ENCODE results near the gene KCNAB2.
"Not testable (repeated sequence)": the region's sequence is repeated elsewhere in the genome, so short reads cannot be mapped to it uniquely, and the experiment has no call there.

Gene KCNAB2

DNA sequence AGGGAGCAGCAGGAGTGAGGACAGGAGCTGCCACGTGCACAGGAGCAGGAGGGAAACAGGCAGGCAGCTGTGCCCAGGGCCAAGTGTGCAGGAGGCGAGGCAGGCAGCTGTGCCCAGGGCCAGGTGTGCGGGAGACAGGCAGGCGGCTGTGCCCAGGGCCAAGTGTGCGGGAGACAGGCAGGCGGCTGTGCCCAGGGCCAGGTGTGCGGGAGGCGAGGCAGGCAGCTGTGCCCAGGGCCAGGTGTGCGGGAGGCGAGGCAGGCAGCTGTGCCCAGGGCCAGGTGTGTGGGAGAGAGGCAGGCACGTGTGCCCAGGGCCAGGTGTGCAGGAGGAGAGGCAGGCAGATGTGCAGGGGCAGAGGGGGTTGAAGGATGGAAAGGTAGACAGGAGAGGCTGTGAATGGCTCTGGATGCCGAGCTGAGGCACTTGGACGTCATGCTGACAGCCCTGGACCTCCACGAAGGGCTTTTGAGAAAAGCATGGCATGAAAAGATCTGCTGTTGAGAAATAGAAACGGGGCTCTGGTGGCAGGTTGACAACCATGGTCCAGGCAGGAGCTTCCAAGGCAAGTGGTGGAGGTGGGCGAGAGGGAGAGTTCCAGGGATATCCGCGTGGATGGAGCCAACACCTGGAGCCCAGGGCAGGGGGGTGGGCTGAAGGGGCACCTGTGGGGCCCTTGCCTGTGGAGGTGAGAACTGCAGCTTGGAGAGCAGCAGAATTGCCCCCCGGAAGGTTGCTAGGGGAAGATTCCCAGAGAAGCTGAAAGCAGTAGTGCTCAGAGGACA, 34.3 kb upstream of the KCNAB2 start:
- DNase-seq: no peak

DNA sequence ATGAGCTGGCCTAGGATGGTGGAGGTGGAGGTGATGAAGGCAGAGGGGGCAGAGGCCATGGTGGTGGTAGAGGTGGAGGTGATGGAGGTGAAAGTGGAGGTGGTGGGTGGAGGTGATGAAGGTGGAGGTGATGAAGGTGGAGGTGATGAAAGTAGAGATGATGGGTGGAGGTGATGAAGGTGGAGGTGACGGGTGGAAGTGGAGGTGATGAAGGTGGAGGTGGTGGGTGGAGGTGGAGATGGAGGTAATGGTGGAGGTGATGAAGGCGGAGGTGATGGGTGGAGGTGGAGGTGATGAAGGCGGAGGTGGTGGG, 33.8 kb upstream of the KCNAB2 start:
- DNase-seq: no peak

DNA sequence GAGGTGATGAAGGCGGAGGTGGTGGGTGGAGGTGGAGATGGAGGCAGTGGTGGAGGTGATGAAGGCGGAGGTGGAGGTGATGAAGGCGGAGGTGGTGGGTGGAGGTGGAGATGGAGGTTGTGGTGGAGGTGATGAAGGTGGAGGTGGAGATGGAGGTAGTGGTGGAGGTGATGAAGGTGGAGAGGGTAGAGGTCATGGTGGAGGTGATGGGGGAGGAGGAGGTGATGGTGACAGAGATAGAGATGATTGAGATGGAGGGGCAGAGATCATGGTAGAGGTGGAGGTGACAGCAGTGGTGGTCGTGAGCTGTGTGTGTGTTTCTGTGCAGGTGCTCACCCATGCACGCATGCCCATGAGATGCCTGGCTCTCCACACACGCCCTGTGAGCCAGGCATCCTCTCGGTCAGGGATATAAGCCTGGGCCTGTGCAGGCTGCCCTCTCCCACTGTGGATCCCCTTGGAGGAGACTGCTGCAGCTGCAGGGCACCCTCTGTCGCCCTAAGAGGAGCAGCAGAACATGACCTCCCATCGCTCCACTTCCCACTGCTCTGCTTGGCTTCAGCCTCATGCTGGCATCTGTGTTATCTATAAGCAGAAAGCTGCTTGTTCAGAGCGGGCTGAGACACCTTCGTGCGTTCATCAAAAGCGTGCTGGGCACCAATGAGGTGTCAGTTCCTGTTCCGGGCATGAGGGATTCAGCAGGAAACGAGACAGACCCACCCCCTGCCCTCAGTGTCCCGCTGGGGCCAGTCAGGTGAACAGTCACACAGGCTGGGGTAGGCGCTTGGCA, 33.0 kb upstream of the KCNAB2 start:
- DNase-seq: no peak

DNA sequence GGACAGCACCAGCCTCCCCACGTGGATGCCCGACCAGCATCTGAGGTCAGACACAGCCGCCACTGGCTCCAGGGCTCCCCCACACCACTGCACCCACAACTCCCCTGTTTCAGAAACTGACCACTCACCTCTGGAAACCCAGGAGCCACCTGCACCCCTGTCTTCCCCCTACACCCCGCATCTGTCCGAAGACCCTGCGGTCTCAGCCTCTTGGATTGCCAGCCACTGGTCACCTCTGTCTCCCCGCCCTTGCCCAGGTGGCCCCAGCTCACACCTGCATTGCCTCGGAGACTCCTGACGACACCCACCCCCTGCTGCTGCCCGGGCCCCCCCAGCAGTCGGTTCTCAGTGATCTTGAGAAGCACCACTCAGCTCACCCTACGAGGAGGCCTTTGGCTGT, 32.2 kb upstream of the KCNAB2 start:
- no peak for DNase-seq

DNA sequence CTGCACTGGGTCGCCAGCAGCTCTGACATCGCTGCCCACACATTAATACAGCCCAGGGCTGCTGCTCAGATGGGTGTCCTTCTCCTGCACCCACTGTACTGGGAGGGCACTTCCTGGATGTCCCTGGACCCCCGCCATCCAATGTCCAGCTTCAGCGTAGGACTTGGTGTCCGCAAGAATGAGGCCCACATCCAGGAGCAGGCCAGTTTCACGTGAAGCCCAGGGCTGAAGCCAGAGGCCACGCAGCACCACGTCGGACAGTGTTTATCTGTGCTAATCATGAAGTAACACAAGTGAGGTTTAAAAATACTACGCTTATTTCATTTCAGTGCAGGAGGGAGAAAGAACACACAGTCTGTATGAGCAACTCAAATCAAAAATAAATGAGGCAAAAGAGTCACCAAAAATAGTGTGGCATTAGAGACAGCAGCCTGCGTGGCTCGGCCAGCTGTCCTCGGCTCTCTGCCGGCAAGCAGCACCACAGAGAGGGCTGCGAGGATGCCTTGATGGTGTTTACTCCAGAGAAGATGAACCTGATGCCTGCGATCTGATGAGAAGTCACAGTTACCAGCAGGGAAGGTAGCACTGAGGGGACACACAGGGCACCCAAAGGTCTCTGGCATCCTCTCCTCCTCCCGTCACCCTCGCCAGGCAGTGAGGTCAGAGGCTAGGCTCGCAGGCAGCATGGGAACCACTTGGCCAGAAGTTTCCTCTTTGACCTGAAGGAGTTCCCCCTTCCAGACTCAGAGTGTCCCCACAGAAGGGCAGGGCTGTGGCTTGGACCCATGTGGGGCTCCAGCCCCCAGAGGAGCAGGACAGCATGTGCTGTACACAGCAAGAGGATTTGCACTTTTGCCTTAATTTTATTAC, 31.3 kb upstream of the KCNAB2 start:
- DNase-seq: peak; percentile 14

DNA sequence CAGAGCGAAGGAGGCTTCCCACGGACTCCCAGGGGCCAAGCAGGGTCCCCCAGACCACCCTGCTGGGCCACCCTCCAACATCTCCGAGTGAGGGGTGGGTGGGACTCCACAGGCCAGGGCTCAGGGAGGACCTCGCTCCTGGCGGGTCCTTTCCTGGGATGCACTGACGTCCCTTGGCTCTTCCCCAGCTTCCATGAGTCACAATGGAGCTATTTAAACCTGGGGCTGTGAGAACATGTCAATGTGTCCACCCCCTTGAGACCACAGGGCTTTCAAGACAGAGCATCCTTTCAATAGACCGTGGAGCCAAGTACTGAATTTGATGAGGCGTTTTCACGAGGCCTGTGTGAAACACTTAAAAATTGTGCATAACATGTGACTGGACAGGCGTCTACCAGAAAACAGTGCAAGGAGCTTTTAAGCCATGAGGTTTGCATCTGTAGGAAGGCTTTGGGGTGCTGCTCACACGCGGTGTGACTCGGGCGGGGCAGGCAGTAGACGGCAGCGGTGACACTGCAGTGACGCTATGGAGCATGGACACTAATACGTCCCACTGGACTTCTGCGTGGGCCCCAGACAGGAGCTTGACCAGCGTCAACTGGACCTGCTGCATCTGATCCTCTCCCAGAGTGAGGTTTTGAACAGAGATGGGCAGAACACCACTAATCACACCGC, 29.4 kb upstream of the KCNAB2 start:
- no peak for DNase-seq

DNA sequence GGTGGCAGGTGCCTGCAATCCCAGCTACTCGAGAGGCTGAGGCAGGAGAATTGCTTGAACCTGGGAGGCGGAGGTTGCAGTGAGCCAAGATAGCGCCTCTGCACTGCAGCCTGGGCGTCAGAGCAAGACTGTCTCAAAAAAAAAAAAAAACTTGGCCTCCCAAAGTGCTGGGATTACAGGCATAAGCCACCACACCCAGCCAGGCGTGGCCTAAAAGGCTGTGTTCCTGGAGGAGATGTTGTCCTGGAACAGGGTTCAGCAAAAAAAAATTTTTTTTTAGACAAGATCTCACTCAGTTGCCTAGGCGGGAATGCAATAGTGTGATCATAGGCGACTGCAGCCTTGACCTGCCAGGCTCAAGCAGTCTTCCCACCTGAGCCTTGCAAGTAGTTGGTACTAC, 28.0 kb upstream of the KCNAB2 start:
- not testable (repeated sequence) for DNase-seq

DNA sequence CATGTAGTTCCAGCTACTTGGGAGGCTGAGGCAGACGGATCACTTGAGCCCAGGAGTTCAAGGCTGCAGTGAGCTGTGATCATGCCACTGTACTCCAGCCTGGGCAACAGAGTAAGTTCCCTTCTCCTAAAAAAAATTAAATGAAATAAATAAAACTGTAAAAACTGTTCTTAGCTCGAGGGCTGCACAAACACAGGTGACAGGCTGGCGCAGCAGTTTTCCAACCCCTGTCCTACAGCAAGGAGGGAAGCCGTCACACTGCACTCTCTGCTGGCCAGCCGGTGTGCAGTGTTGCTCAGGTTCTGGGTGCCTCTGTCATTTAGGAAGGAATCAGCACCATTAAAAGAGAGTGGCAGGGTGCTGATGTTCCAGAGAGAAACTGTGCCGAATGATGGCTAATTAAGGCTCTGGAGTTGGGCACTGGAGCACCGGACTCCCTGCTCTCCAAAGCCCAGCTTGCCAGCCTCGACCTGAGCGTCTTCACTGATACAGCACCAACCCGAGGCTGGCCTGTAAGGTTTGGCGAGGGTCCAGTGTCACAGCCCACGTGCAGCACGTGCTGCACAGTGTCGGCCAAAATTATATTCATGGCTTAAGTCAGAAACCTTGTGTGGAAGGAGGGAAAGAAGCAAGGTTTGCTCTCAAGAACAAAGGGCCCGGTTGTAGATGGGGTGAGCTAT, 26.4 kb upstream of the KCNAB2 start:
- DNase-seq: no peak

DNA sequence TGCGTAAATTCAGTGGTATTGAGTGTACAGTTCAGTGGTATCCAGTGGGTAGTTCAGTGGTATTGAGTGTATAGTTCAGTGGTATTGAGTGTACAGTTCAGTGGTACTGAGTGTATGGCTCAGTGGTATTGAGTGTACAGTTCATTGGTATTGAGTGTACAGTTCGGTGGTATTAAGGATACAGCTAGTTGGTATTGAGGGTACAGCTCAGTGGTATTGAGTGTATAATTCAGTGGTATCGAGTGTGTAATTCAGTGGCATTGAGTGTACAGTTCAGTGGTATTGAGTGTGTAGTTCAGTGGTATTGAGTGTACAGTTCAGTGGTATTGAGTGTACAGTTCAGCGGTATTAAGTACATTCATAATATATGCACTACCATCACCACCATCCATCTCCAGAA, 23.5 kb upstream of the KCNAB2 start:
- DNase-seq: no peak

DNA sequence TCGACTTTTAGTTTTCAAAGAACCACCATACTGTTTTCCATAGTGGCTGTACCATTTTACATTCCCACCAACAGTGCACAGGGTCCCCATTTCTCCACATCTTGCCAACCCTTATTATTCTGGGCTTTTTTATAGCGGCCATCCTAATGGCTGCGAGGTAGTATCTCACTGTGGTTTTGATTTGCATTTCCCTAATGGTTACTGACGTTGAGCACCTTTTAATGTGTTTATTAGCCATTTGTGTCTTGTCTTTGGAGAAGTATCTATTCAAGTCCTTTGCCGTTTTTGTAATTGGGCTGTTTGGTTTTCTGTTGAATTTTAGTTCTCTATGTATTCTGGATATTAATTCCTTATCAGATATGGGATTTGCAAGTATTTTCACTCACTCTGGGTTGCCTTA, 22.3 kb upstream of the KCNAB2 start:
- DNase-seq: no peak

DNA sequence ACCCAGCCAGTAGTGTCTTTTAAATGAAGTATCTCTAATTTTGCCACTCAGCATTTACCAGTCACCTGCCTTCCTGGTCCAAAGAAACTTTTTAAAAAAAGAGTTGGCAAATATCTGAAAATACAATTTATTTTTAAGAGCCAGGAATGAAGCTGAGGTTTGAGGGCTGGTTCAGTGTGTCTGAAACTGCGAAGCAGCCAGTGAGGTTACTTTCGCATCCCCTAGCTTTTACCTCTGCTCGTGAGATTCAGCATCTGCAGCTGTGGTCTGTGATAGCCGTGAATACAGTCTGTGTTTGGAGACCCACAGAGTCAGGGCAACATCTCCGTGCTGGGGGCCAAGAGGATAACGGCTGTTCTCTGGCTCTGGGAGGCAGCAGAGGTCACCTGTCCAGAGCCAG, 21.3 kb upstream of the KCNAB2 start:
- no peak for DNase-seq

DNA sequence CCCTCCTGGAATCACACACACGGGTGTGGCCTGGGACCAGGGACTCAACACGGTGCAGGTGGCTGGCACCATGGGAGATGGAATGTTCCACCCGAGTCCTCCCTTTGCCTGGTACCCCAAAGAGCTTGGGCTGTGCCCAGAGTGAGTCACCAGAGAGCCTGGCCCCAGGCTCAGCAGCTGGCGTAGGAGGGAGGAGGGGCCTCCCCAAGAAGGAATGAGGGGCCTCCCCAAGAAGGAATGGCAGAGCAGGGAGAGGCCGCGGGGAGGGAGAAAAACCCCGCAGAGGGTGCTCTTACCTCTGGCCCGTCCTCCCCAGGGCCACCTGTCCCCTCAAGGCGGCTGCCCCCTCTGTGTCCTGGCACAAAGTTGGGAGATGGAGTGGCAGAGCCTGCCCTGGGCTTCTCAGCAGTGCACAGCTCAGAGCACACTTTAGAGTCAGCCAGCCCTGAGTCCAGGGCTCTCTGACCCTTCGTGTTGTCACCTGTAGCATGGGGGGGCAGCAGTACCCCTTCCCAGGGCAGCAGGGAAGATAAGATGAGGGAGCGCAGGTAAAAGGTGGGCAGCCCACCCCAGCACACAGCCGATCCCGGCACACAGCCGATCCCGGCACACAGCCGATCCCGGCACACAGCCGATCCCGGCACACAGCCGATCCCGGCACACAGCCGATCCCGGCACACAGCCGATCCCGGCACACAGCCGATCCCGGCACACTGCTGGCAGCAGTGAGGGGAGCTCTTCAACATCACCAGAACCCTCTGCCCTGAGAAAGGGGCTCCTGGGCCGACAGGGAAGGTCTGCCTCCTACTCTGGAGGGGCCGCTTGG, 20.2 kb upstream of the KCNAB2 start:
- no peak for DNase-seq

DNA sequence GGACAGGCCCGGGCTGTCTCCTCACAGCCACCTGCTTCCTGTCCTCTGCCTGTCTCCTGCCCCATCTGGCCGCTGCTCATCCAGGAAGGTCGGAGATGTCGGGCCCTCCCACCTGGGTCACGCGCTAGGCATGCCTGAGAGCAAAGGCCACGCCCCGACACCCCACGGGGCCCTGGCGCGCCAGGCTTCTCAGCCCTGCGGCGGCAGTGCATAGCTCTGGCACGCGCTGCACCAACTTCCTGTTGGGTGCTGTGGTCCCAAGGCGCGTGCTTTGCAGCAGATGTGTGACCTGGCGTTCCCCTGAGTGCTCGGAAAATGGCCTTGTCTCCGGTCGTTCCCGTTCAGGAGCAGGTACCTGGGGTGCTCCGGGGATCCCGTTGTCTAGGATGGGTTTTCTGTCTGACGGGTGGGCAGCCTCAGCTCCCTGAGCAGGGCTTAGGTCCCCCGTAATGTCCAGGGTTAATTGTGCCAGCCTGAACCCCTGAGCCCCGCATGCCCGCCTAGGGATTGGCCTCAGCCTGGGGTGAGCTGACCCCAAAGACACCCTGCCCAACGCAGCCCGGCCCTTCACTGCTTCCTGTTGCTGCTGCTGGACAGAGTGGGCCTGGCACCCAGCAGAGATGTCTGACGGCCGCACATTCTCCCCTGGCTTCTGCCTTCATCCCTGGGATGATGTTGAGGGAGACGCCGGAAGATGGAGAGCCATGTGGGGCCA, 19.4 kb upstream of the KCNAB2 start:
- DNase-seq: peak; percentile 93

DNA sequence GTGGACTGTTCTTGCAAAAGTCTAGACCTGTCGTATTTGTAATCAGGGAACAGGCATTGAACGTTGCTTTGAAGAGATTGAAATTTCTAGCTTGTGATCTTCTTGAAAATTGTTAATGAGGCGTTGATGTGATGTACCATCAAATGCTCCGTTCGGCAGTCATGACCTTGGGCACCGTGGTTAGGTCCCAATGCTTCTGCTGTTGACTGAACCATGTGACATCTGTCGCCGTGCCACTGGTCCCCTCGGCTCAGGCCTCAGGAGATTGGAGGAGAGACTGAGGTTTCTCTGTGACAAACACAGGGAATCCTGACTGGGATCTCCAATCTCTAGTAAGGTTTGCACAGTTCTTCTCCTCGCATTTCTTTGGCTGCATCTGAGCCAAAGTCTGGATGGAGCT, 18.1 kb upstream of the KCNAB2 start:
- DNase-seq: no peak

DNA sequence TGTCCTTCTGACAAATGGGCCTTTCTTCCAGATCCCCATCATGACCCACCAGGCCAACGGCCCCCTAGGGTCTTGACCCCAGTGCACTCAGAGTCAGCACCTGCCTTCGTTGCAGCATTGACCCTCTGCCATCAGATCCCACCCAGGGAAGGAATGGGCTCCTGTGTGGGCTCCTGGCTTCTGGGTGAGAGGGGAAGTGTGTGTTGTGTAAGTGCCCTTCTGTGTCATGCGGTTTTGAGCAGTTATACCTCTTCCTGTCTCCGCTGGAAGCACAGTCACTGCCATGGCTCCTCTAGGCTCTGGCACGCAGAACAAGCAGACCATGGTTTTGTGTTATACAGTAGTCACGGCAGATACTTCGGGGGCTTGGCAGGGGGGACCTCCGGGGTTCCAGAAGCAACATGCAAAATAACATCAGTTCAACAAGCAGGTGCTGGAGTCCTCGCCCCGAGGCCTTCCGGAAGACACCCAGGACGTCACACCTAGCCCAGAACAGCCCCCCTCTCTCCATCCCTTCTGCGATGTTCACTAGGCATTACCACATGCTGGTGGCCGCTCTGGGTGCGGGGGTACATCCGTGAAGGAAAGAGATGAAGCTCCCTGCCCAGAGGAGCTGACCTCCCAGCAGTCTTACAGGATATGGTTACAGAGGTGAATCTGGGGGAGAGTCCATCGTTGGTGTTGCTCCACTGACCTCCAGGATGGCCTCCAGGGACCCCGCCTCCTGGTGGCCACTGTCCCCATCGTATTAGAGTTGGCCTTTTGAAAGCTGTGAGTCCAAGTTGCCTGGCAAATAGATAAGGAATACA, 17.4 kb upstream of the KCNAB2 start:
- peak; percentile 59 for DNase-seq

DNA sequence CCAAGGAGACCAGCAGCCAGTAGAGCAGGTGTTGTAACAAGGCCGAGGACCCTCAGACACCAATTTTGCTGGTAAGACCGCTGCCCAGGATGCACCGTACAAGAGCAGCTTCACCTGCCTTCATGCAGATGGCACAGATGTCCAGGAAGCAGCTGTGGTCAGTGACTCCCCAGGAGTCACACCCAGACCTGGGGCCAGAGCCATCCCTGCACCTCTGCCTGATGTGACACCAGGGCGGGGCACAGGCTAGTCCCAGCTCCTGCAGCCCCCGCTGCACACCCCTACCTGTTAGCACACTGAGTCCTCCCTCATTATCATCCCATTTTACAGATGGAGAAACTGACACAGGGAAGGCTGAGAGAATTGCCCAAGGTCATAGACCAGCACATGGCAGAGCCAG, 16.3 kb upstream of the KCNAB2 start:
- no peak for DNase-seq

DNA sequence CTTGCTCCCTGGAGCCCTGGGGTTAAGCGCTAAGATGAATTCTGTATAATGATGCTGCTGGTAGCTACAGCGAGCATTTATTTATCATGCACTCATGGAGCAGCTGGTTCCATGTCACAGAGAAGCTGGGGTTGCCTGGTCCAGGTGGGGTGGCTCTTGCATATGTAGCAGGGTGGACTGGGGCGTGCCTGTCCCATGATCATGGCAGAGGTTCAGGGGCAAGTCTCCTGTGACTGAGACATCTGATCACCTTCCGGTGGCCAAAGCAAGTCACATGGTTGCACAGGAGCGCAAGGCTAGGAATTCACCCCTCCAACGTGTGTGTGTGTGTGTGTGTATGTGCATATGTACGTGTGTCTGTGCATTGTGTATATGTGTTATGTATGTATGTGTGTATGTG, 15.6 kb upstream of the KCNAB2 start:
- DNase-seq: no peak

DNA sequence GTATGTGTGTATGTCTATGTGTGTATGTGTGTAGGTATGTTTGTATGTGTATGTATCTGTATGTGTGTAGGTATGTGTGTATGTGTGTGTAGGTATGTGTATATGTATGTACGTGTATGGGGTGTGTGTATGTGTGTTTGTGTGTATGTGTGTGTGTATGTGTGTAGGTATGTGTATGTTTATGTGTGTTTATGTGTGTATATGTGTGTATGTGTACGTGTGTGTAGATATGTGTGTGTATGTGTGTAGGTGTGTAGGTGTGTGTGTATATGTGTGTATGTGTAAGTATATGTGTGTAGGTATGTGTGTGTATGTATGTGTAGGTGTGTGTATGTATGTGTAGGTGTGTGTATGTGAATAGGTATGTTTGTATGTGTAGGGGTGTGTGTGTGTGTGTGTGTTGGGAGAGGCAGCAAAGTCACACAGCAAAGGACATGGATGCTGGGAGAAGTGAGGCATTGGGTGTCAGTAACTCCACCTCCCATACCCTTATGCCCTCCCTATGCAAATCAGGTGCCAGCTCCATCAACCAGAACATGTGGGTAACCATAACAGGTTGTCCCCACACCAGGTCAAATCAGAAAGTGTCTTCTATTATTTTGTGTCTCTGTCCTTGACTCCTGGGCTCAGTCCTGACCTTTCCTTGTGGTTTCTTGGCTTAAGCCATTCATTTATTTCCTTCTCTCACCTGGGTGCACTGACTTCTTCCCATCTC, 15.0 kb upstream of the KCNAB2 start:
- no peak for DNase-seq

DNA sequence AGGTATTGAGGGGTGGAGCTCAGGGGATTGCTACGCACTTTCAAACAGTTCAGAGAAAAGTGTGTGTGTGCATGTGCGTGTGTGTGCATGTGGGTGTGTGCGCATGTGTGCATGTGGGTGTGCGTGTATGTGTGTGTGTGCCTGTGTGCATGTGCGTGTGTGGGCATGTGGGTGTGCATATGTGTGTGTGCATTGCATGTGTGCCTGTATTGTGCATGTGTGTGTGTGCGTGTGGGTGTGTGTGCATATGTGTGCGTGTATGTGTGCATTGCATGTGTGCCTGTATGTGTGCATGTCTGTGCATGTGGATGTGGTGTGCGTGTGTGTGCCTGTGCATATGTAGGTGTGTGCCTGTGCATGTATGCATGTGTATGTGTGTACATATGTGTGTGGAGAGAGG, 12.6 kb upstream of the KCNAB2 start:
- no peak for DNase-seq
